ENCODE measurements around the gene TMEM9.

- TF ChIP-seq CTCF (IDR thresholded peaks at IDR 0.05) (peak; percentile 72 to 91 (median 84)), POLR2A (IDR thresholded peaks at IDR 0.05) (peak in 1 of 2 donors; percentile 65)
Measured at GRCh38 chr1:201114245-201115131, 39.8 kb downstream of the TMEM9 start.
